B cell (primary cell): ENCODE measurements around the gene TOMM22.

Experiments
- CTCF ChIP-seq: fragments of 200-600 bp; IDR thresholded peaks from one replicate; pipeline ENCODE4 v1.8.0; 2022; ENCODE audit warnings: antibody characterized with exemption, mild to moderate bottlenecking
- EZH2 ChIP-seq: IDR thresholded peaks from 2 replicates; pipeline ENCODE4 v1.6.1; 2012; ENCODE audit warnings: borderline replicate concordance, low read depth, mild to moderate bottlenecking, moderate library complexity, low read length; ENCODE audit not compliant: insufficient read depth, poor library complexity, severe bottlenecking

- no peak for TF ChIP-seq CTCF
- TF ChIP-seq EZH2: no peak
Measured at GRCh38 chr22:38645430-38645829, 36.3 kb upstream of the TOMM22 start.
